Activated CD4-positive, alpha-beta T cell treated with anti-CD3 and anti-CD28 coated beads, Interleukin-2, Interleukin-4, amounts not matched to agents 100 ng/mL and 50 ng/mL, durations not matched to agents 16 hours and 8 hours (primary cell): ENCODE measurements around the gene RRP12.

Experiments
- DNase-seq: peaks from one replicate; pipeline ENCODE4 v3.0.0-alpha.2; 2020; ENCODE audit warnings: low spot score

The RRP12 gene

DNA sequence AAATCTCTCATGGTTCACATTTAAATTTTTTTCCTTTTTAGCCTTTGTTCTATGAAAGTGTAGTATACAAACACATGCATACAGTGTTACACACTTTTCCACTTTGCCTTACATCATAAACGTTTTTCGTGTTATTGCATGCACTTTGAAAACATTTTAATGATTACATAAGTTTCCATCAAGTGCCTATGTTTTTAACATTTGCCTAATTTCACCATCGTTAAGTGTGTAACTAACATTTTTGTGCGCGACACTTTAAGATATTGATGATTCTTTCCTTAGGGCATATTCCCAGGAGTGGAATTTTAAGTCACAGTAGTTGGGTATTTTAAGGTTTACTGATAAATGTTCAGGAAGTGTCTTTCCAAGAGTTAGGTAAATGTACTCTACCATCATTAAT lies 65.1 kb downstream of the RRP12 start:
- DNase-seq, result no peak

GRCh38 chr10:97335188-97335619 lies 65.9 kb downstream of the RRP12 start:
- no peak for DNase-seq

GRCh38 chr10:97334370-97335175 lies 66.6 kb downstream of the RRP12 start, which contains the start of gene FRAT2:
TSS of gene FRAT2 (minus strand) at chr10:97334729. CDS start at chr10:97334572, 157 bp downstream.
- peak; percentile 86 for DNase-seq

DNA sequence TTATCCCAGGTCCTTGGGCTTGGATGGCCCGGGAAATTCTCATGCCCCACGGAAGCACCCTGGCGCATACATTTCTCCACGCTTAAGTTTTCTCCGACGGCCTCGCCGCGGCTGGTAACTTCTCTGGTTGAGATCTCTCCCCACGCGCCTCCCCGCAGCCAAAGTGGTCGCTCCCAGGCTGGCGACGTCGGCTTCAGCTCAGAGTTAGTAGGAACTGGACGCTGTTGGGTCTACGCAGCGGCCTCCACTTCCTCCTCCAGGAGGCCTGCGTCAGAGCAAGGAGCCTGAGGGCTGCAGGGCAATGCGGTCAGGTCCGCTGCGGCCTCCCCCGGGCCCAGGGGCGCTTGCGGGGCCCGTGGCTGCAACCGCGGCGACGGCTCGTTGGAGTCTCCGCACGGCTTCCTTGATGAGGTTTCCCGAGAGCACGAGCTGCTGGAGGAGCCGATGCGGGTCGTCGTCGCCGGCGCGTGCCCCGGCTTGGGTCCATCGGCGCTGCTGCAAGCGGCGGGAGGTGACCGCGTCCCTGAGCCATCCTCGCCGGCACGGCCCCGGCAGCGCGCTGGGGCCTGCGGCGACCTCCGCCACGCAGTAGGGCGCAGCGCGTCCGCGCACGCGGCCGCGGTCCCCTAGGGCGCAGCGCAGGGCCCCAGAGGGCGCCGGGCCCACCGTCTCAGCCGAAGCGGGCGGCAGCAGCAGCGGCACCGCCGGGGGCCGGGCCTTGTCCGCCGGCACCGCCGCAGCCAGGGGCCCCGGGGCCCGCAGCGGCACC lies 67.4 kb downstream of the RRP12 start:
- peak; percentile 17 for DNase-seq

DNA sequence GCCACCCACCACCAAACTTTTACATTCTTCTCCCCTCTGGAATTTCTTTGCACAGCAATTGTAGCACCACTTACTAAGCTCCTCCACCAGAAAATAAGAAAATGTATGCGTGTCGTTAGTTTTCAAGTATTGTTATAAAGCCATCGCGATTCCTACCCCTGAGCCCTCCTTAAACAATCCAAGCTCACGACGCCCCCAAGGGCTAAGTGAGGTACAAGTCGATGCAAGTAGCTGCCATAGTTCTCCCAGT lies 67.9 kb downstream of the RRP12 start:
- DNase-seq, result peak; percentile 22

GRCh38 chr10:97332591-97333350 lies 68.4 kb downstream of the RRP12 start:
- DNase-seq, result no peak

- no peak for DNase-seq
Measured at GRCh38 chr10:97331153-97331703, 69.9 kb downstream of the RRP12 start.

DNA sequence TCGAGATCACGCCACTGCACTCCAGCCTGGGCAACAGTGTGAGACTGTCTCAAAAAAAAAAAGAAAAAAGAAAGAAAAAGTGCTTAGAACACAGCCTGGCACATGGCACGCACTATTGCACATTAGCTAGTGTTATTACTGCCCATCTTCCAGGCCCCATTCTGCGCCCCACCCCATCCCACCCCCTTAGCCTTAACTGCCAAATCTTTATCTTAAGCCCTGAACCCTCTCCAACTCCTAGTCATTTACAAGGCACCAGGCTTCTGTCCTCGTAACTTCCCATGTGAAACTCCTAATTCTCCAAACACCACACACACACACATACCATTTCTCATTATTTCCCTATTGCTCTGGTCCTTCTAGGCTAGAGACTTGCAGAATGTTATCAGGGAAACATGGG lies 71.4 kb downstream of the RRP12 start:
- no peak for DNase-seq

DNA sequence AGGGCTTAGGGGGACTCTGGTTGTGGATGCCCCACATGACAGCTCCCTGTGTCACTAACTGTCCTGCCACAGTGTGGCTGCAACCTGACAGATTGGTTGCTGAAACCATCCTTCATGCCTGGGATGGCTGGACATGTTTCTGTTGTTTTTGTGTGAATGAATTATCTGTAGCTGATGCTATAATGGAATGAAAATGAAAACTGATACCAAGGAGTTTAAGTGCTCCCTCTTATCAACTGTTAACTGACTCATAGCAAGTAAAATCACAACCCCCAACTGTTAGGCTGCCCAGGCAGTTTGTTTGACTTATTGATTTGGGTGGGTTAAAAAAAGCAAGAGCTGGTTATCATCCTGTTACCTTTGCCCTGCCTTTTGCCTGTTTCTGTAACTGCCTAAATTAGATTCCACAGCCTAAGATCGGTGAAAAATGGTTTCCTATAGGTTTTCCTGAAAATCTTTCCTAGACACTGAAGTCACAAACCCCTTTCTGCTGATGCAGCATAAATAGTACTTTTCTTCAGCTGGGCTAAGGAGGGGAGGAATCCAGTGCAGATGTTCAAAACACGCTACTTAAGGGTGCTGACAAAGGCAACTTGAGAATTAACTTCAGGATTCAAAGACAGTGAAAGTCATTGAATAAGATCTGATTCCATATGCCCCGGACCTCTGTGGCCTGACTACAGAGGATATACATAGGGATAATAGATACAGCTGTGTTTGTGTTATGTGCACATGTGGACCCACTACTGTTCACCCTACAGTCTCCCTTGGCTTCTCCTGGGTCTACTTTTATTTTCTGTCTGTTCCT lies 72.3 kb downstream of the RRP12 start:
- DNase-seq, result peak; percentile 50

- DNase-seq, result peak; percentile 53
Measured at GRCh38 chr10:97327348-97328294, 73.5 kb downstream of the RRP12 start.

DNA sequence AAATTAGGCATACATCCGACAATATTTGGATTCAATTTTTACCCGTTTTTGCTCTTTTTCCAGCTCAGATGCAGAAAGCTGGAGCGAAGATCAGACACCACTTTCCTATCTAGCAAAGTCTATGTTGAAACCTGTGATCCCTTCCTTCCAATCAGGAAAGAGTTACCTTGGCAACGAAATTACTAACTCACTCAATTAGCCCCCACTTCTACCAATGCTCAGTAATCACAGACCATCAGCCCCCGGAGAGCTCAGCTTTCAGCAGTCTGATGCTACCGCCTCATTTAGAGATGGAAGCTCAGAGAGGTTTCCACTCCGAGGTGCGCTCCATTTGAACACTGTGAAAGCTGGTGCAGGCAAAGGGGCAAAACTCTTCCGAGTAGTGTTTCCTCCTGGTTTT lies 75.4 kb downstream of the RRP12 start:
- DNase-seq, result no peak

DNA sequence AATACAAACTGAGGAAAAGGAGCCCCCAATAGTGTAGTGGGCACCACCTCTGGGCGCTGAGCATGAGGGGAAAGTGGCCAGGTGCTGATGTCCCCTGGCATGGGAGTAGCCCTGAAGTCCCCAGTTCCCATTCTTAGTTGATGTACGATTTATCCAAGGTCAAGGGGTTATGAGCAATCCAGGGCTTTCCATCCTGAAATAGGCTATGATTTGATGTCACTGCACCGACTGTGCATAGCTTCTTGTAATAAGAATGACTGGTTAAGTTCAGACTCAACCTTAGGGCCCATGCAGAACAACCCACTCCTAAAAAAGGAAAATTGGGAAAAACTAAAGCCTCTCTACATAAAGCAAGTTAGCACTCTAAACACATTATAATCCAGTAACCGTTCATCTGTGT lies 77.6 kb downstream of the RRP12 start:
- DNase-seq, result no peak

DNA sequence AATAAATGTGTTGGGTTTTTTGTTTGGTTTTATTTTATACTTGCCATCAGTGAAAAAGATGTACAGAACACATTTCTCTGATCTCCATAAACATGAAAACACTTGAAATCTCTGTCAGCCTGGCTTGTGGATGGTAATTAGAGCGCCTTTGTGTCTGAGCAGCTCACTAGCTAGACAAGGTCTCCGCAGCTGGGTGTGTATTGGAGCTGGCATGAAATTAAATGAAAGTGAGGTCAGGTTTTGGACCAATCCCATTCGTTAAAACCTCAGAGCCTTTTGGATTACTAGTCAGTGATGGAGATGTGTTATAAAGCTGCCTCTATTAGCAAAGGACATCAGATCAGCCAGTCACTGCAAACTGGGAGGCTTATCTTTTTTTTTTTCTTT lies 79.3 kb downstream of the RRP12 start:
- no peak for DNase-seq

DNA sequence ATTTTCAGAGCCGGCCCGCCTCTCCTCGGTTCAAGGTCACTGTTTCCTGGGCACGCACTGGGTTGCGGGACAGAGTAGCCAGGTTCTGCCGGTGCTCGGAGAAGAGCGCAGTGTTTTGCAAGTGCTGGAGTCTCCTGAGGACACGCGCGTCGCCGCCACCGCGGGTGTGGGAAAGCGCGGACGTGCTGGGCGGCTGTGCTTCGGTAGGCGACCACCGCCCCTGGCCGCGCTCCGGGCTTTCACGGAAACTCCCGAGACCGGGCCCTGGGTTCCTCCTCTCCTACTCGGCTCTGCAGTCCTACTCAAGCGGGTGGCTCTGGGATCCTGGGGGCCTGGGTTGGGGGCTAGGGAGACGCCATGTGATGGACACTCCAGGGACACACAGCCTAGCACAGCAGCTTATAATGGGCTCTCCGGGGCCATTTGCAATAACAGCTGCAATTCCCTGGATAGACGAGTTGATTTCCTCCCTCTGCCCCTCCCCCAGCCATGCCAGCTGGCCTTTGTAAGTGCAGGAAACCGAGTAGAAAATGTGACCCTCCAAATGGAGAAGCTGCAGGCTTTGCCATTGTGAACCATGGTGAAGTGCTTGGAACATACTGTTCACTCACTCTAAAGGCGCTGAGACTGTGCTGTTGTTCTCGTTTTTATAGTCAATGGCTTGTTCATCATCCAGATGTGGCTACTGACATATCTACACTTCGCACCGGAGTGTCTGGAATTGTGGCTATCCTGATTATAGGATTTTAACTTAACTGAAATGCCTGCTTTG lies 79.9 kb downstream of the RRP12 start:
- DNase-seq, result no peak

GRCh38 chr10:97320480-97321031 lies 80.6 kb downstream of the RRP12 start:
- peak; percentile 15 for DNase-seq

DNA sequence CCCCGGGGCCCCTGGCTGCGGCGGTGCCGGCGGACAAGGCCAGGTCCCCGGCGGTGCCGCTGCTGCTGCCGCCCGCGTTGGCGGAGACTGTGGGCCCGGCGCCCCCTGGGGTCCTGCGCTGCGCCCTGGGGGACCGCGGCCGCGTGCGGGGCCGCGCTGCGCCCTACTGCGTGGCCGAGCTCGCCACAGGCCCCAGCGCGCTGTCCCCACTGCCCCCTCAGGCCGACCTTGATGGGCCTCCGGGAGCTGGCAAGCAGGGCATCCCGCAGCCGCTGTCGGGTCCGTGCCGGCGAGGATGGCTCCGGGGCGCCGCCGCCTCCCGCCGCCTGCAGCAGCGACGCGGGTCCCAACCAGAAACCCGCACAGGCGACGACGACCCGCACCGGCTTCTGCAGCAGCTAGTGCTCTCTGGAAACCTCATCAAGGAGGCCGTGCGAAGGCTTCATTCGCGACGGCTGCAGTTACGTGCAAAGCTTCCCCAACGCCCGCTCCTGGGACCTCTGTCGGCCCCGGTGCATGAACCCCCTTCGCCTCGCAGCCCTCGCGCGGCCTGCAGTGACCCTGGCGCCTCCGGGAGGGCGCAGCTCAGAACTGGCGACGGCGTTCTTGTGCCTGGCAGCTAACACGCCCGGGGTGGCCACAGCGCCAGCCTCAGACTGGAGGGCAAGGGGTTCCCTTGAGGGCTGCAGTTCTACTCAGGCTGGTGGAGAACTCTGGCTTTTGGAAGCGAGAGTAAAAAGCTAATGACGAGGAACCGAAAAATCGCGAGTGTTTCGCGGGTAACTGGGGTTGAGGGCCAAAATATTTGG lies 81.3 kb downstream of the RRP12 start:
- DNase-seq, result peak; percentile 58

- DNase-seq, result peak; percentile 89
Measured at GRCh38 chr10:97318772-97319651, 82.1 kb downstream of the RRP12 start, which contains the start of gene FRAT1. TSS of gene FRAT1 (plus strand) at chr10:97319271. CDS start at chr10:97319454, 183 bp downstream.
